NCI-H128 (cell line): ENCODE results near the gene IER5.
A peak's percentile ranks its signal among the peaks of the same experiment; 100 is the strongest.
"Not testable (repeated sequence)": the region's sequence is repeated elsewhere in the genome, so short reads cannot be mapped to it uniquely, and the experiment has no call there.

Source experiments
- DNase-seq: peaks from one replicate; lab custom pipeline; 2025; ENCODE audit not compliant: unreplicated experiment; lab: John Stamatoyannopoulos, UW

The IER5 gene

DNA sequence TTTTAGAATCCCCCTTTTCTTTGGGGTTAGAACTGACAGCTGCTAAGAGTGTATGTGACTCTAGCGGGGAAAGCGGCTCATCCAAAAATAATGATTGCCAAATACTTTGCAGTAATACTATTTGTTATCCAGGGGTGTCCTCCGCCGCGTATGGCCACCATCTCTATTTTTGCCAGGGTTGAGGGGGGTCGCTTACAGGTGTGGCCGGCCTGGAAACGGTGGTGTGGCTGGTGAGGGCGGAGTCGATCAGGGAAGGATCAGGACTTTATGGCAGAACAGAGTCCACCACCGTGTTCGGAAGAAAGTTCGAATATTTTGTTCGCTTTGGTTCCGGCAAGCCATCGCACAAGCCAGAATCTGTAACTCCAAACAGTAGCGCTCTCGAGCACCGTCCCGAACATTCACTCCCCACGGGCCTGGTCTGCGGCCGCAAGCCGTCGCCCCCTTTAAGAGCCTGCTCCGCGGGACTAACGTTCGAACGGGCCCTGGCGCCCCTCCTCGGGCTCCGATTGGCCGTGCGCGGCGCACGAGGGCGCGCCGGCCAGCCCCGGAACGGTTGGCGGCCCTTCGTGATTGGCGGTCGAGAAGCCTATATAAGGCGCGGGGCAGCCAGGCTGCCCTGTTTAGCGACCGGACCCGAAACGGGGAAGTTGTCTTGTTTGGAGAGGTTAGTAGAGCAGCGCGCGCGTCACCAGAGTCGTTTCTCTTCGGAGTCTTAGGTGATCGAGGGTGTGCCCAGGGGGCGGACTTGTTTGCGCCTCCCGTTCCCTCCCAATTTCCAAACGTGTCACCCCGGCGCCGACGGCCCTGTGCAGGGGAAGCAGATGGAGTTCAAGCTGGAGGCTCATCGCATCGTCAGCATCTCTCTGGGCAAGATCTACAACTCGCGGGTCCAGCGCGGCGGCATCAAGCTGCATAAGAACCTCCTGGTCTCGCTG, at the start of gene IER5:
Gene IER5, plus strand, starts transcription at position 622 of the 938 bp plus-strand sequence. Its CDS starts 203 bp downstream, at position 825.
- DNase-seq, result peak; percentile 92

DNA sequence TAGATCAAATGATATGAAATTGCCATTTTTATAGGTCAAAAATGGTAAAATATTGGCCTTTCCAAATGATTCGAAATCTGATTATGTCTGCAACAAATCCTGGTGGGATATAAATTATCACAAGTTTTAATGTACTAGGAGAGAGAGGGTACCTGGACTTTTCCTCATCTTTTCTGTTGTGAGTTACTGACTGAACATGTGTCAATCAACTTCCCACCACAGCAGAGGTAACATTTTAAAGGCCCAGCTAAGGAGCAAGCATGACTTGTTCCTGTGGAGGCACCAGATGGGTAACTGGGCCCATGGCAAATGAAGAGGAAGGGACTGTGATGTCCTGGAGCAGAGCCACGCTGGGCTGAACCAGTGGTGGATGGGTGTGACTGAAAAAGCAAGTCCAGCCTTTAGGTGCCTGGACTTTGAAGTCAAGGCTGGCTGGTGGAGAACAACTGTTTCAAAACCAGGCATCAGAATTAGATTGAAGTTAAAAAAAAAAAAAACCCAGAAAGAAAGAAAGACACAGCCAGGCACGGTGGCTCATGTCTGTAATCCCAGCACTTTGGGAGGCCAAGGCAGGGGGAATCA, 48.1 kb upstream of the IER5 start:
- DNase-seq, result no peak

DNA sequence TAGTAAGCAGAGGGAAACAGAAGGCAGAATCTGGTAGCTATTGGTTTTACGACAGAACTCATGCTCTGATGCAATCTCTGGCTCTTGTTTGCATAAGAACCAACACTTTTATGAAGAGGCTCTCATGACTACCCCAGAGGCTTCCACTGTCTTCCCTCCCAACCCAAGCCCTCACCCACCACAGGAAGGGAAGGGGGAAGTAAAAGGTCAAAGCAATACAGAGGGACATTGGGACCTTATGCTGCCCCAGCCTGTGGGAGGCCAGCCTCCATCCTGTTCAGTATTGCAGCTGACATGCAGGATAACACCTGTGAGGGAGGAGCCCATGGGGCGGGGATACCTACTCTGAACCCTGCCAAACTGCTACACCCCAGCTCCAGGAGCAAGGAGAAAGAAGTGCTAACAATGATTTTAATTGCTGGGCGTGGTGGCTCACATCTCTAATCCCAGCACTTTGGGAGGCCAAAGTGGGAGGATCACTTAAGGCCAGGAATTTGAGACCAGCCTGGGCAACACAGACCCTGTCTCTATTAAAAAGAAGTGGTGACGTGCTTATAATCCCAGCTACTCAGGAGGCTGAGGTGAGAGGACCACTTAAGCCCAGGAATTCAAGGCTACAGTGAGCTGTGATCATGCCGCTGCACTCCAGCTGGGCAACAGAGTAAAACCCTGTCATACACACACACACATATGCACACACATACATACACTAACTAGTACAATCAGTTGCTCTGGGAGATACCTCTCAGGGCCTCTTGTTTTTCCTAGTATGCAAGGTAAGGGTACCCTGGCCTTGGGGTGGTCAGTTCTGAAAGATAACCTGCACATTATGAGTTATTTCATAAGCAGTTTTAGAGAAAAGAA, 45.2 kb upstream of the IER5 start:
- DNase-seq, result no peak

DNA sequence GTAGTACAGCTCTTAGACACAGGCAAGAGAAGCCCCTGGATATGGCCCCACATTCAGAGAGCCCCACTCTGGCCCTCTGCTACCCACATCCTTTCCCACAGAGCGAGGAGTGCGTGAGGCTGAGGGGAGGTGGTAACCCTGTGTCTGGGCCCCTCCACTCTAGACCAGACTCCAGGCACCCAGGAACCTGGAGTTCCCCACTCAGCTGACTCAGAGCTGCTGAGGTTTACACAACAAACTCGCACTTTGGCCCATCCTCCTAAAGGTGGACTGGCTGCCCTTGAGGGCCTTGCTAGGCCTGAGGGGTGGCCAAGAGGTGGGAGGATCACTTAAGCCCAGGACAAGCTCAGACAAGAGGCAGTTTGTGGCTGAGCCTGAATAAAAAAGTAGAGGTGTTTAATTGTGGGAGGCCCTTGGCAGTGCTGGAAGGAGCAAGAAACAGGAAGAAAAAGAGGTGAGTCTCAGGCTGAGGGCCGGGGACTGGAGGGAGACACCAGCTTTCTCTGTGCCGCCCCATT, 44.0 kb upstream of the IER5 start:
- DNase-seq, result no peak

DNA sequence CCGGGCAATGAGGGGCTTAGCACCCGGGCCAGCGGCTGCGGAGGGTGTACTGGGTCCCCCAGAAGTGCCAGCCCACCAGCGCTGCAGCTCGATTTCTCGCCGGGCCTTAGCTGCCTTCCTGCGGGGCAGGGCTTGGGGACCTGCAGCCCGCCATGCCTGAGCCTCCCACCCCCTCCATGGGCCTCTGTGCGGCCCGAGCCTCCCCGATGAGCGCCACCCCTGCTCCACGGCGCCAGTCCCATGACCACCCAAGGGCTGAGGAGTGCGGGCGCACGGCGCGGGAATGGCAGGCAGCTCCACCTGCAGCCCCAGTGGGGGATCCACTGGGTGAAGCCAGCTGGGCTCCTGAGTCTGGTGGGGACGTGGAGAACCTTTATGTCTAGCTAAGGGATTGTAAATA, 42.6 kb upstream of the IER5 start:
- DNase-seq, result not testable (repeated sequence)

DNA sequence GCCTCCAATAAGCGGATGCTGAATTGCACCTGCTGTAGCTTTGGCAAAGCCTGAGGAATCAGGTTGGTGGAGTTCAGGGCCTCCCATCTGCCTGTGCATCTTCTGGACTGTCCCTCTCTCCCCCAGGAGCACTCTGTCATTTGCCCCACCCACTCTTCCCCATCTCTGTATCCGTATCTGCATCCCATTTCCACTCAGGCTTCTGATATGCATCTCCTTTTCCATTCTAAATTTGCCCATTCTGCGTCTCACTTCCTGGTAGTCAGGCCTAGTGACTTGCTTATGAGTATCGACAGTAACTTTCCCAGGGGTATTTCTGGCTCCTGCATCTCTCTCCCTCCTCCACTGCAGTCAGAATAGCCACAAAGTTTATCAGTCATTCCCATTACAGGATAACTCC, 39.1 kb upstream of the IER5 start:
- DNase-seq, result no peak

DNA sequence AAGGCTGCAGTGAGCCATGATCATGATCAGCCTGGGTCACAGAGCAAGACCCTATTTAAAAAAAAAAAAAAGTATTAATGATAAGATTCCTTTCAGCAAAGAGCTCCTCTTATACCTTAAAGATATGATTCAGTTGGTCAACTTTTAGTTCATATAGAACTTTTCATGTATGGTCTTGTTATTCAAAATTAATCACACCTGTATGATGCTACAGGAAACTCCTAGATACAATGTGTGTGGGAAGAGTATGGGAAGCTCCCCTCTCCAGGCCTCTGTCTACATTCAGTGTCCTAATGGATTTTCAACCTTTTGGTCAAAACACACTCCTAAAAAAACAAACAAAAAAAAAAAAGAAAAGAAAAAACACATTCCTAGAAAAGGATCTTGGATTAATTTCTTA, 37.6 kb upstream of the IER5 start:
- no peak for DNase-seq

DNA sequence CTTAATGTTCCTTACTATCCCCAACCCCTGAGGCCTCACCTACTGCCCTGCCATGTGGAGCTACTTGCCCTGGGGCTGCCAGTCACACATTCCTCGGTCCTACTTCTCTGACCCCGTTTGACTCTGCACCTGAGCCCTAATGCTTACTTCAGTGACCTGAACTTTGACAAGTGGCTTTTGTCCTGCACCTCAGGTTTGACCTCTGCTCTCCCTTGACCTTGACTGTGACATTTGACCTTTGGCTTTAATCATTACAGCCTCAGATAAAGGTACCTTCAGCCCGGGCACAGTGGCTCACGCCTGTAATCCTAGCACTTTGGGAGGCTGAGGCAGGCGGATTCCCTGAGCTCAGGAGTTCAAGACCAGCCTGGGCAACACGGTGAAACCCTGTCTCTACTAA, 31.9 kb upstream of the IER5 start:
- no peak for DNase-seq

DNA sequence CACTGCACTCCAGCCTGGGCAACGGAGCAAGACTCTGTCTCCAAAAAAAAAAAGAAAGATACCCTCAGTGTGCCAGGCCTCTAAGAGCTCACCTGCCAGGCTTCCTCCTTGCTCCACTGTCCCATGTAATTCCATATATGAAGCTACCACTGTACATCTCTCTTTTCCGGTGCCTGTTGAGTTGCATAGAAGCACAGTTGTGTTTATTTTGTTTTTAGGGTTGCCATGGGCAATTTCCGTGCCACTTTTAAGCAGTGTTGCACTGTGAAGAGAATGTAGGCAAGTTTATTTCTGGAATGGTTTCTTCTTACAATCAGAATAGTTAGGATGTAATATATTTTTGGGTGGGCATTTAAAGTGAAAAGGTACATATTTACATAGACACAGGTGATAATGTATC, 31.4 kb upstream of the IER5 start:
- DNase-seq, result no peak

DNA sequence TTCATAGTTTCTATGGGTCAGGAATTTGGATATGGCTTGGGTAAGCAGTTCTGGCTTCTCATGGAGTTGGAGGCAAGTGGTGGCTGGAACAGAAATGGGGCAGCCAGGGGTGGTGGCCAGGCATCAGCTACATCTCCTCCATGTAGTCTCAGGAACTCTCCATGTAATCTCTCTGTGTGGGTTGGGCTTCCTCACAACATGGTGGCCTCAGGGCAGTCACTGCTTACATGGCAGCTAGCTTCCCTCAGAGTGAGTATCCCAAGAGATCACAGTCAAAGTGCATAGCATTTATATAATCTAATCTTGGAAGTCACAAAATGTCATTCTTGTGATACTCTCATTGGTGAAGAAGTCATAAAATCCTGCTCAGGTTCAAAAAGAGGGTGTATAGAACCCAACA, 29.1 kb upstream of the IER5 start:
- DNase-seq, result no peak

DNA sequence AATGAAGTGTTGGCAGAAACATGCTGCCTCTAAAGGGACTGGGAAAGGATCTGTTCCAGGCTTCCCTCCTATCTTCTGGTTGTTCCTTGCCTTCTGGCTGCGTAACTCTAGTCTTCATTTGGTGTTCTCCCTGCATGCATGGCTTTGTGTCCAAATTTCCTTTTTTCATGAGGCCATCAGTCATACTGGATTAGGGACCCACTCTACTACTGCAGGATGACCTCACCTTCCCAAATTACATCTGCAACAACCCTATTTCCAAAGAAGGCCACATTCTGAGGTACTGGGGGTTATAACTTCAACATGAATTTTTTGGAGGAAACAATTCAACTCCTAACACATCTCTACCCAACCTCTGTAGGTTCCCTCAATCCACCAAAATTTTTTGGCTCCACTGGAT, 28.4 kb upstream of the IER5 start:
- DNase-seq, result no peak

DNA sequence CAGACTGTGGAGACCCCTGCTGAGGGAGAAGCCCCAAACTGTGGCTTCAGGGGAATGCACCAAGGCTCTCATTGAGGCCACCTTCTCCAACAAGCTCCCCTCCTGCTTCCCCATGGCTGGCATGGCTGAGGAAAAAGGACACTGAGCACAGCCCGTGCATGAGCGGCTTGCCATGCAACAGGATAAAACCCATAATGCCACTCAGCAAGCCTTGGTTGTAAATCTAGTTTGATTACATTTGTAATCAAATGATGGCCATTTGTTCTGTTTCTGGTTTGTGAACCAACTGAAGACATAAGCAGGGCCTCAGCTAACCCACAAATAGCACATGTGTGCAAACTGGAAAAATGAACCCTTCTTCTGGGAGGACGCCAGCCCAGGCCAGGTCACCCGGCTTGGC, 27.6 kb upstream of the IER5 start:
- not testable (repeated sequence) for DNase-seq

DNA sequence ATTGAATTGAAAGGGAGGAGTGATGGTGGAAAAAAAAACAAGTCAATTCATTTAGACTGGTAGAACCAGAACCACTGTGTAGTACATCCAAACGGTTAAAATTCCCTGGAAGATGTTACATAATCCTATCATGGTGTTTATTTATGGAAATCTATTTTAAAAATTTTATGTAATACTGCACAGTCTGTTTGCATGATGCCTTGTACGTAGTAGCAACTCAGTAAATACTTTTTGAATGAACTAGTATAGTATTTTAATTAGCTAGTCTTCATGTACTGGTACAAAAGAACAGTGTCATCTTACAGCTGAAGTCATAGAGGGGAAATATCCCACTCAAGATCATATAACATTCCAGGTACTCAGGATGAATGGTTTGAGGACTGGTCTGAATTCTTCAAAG, 27.0 kb upstream of the IER5 start:
- DNase-seq, result no peak

DNA sequence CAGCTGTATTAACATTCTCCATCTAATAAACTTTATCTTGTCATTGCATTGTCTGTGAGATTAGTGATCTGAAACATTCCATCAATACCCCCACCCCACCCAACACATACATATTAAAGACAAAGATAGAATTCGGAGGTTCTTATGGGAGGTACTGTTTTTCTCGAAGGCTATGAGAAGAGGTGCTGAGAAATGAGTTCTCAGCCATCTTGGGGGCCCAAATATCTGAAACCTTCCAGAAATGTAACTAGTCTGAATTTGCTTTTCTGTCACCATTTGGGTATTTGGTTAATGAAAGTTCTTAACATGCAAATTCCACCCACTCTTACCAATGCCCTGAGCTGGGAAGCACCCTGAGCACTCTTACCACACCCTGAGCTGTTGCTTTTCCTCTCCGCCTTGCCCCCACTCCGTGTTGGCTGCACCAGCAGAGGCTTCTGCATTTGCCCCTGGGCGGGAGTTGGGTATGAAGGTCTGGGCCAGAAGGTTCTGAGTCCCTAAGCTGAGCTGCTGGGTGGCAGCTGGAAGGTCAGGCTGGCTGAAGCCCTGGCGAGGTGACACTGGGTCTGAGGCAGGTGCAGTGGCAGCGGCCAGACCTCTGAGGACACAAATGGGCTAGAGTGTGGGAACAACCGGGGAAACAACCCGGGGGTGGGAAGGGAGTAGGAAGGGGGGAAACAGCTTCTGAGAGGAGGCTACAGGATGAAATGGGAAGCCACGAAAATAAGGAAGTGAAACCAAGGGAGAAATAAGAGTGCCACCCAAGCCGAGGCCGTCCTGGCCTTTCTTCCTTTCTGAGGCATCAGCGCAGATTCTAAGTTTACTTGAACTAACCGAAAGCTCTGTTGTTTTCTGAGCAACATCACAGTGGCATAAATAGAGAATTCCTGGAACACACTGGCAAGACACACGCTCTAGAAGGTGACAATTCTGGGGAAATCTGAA, 26.3 kb upstream of the IER5 start:
- no peak for DNase-seq

DNA sequence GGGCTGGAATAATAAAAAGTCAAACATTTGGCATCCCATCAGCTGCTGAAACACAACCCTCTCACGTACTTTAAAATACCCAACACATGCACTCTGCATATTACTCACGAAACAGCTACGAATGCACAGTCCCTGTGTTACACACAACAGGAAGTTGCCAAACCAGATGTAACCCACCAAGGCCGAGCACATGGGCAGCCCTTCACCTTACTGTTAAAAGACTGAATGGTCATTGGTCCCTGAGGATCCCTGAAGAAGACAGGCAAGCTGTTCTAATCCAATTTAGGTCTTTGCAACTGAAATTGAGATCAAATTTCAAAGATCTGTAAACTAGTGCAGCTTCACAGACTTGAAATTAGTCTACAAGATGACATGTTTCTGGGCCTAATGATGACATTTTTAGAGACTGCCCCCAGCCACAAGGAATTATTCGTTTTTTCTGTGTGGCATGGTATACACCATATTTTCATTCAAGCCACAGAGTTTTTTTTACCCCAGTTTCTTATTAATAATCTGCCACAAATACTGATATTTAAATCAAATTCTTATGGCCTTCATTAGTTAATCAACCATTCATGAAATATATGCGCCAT, 25.6 kb upstream of the IER5 start:
- DNase-seq, result no peak

DNA sequence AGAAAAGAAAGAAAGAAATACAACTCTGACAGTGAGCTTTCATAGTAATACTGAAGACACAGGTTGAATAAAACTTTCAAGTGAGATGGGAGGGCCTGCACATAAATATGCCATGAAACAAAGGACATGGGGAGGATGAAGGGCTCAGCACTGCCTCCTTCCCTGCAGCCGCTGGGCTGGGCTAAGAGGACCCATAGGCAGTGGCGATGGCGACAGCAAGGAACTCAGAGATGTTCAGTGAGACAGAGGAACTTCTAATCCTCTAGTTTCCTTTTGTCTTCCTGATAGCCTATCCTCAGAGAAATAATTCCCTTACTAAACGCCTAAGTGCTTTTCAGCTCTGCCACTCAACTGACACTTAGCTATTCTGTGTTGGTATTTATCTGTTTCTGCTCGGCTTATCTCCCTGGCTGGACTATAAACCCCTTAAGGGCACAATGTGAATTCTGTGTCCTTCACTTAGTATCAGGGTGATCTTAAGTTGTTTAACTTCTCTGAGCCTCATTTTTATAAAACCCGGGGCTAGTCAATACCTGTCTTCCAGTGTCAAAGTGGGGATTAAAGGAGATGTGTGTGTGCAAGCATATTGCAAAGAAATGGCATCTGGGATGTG, 24.4 kb upstream of the IER5 start:
- DNase-seq, result no peak

DNA sequence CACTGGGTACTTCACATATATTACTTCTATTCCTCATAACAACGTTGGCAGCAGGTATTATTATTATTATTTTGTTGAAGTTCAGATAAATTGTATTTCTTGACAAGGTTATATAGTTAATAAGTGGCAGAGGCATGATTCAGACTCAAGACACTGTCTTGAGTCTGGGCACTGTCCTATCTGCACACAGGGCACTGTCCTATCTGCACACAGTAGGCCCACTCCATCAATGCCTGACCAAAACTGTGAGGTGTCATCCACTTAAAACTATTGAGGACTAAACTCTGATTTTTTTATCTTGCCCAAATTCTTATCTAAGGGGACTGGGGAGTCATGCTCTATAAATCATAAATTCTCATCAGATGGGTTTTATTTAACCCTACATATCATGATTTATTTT, 23.8 kb upstream of the IER5 start:
- DNase-seq, result no peak

DNA sequence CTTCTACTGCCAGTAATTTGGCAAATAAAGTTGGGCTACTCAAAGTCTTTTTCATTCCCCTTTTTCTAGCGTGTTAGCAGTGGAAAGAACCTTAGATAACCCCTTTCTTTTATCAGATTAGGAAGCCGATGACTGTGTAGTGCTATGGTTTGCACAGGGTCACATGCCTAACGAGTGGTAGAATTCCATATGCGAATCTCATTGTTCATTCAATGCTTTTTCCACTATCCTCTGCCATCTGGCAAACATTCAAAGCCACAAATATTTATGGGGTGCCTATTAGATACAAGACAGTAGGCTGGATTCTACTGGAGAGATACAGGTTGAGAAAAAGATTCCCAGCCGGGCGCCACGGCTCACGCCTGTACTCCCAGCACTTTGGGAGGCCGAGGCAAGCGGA, 14.9 kb upstream of the IER5 start:
- no peak for DNase-seq

DNA sequence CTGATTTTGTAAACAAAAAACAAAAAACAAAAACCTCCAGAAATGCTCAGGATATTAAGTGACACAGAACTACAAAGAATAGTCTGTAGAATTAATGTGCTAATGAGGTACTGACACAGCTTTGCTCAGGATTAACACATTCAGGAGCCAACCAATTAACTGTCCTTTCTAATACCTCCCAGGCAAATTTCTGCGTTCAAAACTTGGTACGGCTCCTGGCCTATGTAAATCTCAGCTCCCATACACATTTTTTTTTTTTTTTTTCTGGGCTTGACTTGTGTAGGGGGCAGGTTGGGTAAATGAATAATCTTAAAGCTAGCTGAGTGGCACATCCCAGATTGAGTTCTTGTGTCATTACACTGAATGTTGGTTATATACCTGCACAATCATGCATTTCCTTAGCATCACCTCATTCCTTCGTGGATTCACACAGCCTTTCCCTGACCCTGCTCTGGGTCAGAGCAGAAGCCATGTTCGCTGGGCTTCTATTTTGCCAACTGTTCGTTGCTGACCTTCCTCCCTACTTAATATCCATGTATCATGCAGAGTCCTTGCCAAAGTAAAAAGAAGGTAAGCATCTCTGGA, 12.6 kb upstream of the IER5 start:
- no peak for DNase-seq
